GM19023 (cell line): ENCODE measurements around the gene MED16.

ENCODE experiments used
- ATAC-seq: cut with Tn5 transposase; IDR thresholded peaks from one replicate; pipeline ENCODE4 v1.9.1; 2021; ENCODE audit warnings: mild to moderate bottlenecking, moderate library complexity; ENCODE audit not compliant: unreplicated experiment

Gene MED16

GRCh38 chr19:875265-875879, 17.6 kb downstream of the MED16 start:
- ATAC-seq: no peak

GRCh38 chr19:873561-874041, 19.4 kb downstream of the MED16 start:
- ATAC-seq: no peak

- no peak for ATAC-seq
Measured at GRCh38 chr19:873084-873483, 19.9 kb downstream of the MED16 start.

GRCh38 chr19:872266-872951, 20.6 kb downstream of the MED16 start:
- peak; percentile 42 for ATAC-seq

- ATAC-seq: no peak
Measured at GRCh38 chr19:871446-872265, 21.3 kb downstream of the MED16 start.

GRCh38 chr19:870963-871401, 22.0 kb downstream of the MED16 start:
- no peak for ATAC-seq

- no peak for ATAC-seq
Measured at GRCh38 chr19:870314-870713, 22.7 kb downstream of the MED16 start.

- no peak for ATAC-seq
Measured at GRCh38 chr19:869245-870177, 23.5 kb downstream of the MED16 start.

- no peak for ATAC-seq
Measured at GRCh38 chr19:868458-869244, 24.3 kb downstream of the MED16 start.

GRCh38 chr19:867855-868457, 25.0 kb downstream of the MED16 start:
- ATAC-seq: no peak

GRCh38 chr19:867301-867793, 25.6 kb downstream of the MED16 start:
- ATAC-seq: no peak

- ATAC-seq: no peak
Measured at GRCh38 chr19:866769-867300, 26.2 kb downstream of the MED16 start.

- ATAC-seq: no peak
Measured at GRCh38 chr19:863315-863620, 29.7 kb downstream of the MED16 start.

- ATAC-seq: no peak
Measured at GRCh38 chr19:862581-863314, 30.2 kb downstream of the MED16 start.

- no peak for ATAC-seq
Measured at GRCh38 chr19:861756-862580, 31.0 kb downstream of the MED16 start.

GRCh38 chr19:861141-861755, 31.7 kb downstream of the MED16 start:
- no peak for ATAC-seq
